Breast epithelium (tissue), 4 donors: ENCODE results near the gene SPATA2. TPM values are rescaled to one million over a fixed set of nuclear protein-coding genes. Genes with fewer than 3 reads are reported as not detected.

ENCODE experiments used
- DNase-seq, 2 donors: peaks; one replicate each; pipeline ENCODE4 v3.0.0-alpha.2; 2019; ENCODE audit warnings: low spot score in 2 of 2
- H3K27ac ChIP-seq, 2 donors: fragments of 200-600 bp; sonication (generic) in 1 of 2; one replicate each; pipeline ENCODE4 v1.5.1; 2016 to 2019; ENCODE audit warnings: mild to moderate bottlenecking in 1 of 2
- H3K27me3 ChIP-seq, 2 donors: fragments of 200-600 bp; sonication (generic) in 1 of 2; one replicate each; pipeline versions ENCODE4 v1.5.1 to v1.6.0; 2017 to 2019; ENCODE audit warnings: control low read depth in 1 of 2, mild to moderate bottlenecking in 1 of 2
- H3K36me3 ChIP-seq: fragments of 200-600 bp; one replicate; pipeline ENCODE4 v1.5.1; 2019
- H3K4me1 ChIP-seq, 2 donors: fragments of 200-600 bp; sonication (generic); one replicate each; pipeline ENCODE4 v1.5.1; 2016 to 2019; ENCODE audit warnings: control low read depth in 1 of 2
- H3K4me3 ChIP-seq, 3 donors: fragments of 200-600 bp; sonication (generic); 1 replicate in 2 of 3; 2 replicates in 1 of 3; pipeline ENCODE4 v1.5.1; 2016 to 2019; ENCODE audit warnings: mild to moderate bottlenecking in 3 of 3, moderate library complexity in 2 of 3
- H3K9me3 ChIP-seq, 2 donors: fragments of 200-600 bp; sonication (generic) in 1 of 2; one replicate each; pipeline ENCODE4 v1.5.1; 2016 to 2019; ENCODE audit warnings: control low read depth in 1 of 2
- CTCF ChIP-seq, 3 donors: fragments of 450-650 bp; IDR thresholded peaks; one replicate each; pipeline ENCODE4 v1.5.1; 2016 to 2017; ENCODE audit warnings: antibody characterized with exemption in 3 of 3, mild to moderate bottlenecking in 3 of 3, moderate library complexity in 3 of 3
- POLR2A ChIP-seq: fragments of 450-650 bp; IDR thresholded peaks from one replicate; pipeline ENCODE4 v1.6.1; 2016; ENCODE audit warnings: antibody characterized with exemption, mild to moderate bottlenecking, moderate library complexity
- POLR2AphosphoS5 ChIP-seq, 3 donors: sonication (generic); formaldehyde crosslinking; IDR thresholded peaks; one replicate each; pipeline ENCODE4 v1.6.1; 2017; ENCODE audit warnings: antibody characterized with exemption in 3 of 3
- intact Hi-C: fragments of 100-400 bp; cut with DNase I; formaldehyde crosslinking; loops from one replicate; pipeline ENCODE4 v1.15.1; 2023; ENCODE audit warnings: low total_unique reads
- total RNA-seq, 3 donors: library from RNA; depleted of rRNA; stranded (reverse); fragments of >200 nt; gene quantifications; one replicate each; pipeline ENCODE4 v1.1.0, GENCODE V29; 2016

SPATA2 gene
- total RNA-seq, 3 donors from 2014 or later: 1.8 to 4.6 (median 4.0) TPM

GRCh38 chr20:49937027-49937929 is 21.9 kb upstream of the SPATA2 start:
- H3K9me3 ChIP-seq: no peaks in the 10 kb centered on the region
- H3K4me3 ChIP-seq: peak overlapping the region; percentile 98 to 100 (median 100)
- TF ChIP-seq POLR2AphosphoS5 (IDR thresholded peaks at IDR 0.05) (no peak), CTCF (IDR thresholded peaks at IDR 0.05) (no peak), POLR2A (no peak)
- intact Hi-C loops: no loop called here
- H3K27me3 ChIP-seq: no peaks in the 10 kb centered on the region
- peak overlapping the region; percentile 96 to 97 for H3K27ac ChIP-seq
- H3K36me3 ChIP-seq: no peaks in the 10 kb centered on the region
- peaks cover 0 to 20% of the 10 kb centered on the region in 2 donors for H3K4me1 ChIP-seq
- no peak for DNase-seq

GRCh38 chr20:49936153-49937026 is 21.1 kb upstream of the SPATA2 start, which contains the start of gene RNF114:
Gene RNF114 (plus strand): TSS chr20:49936397. CDS start chr20:49936413, 16 bp downstream.
- intact Hi-C loops: no loop called here
- H3K4me3 ChIP-seq: peak within 1 kb of the TSS; percentile 98 to 100 (median 100)
- H3K4me1 ChIP-seq: peaks cover 0 to 20% of the 10 kb centered on the region in 2 donors
- peak; percentile 87 for TF ChIP-seq POLR2A
- no peak for TF ChIP-seq CTCF (IDR thresholded peaks at IDR 0.05)
- TF ChIP-seq POLR2AphosphoS5 (IDR thresholded peaks at IDR 0.05): peak; percentile 94 to 99 (median 96)
- H3K27me3 ChIP-seq: no peaks in the 10 kb centered on the region
- H3K27ac ChIP-seq: peak within 1 kb of the TSS; percentile 96 to 97
- H3K36me3 ChIP-seq: no peaks in the 10 kb centered on the region
- H3K9me3 ChIP-seq: no peaks in the 10 kb centered on the region
- DNase-seq: peak; percentile 91 to 92

- DNase-seq: no peak
- H3K36me3 ChIP-seq: no peaks in the 10 kb centered on the region
- no peaks in the 10 kb centered on the region for H3K27me3 ChIP-seq
- H3K27ac ChIP-seq: peak overlapping the region; percentile 33 to 96
- no peaks in the 10 kb centered on the region for H3K9me3 ChIP-seq
- peak overlapping the region; percentile 98 to 100 (median 100) for H3K4me3 ChIP-seq
- TF ChIP-seq CTCF (IDR thresholded peaks at IDR 0.05) (no peak), POLR2A (no peak), POLR2AphosphoS5 (IDR thresholded peaks at IDR 0.05) (no peak)
- H3K4me1 ChIP-seq: peaks cover 0 to 20% of the 10 kb centered on the region in 2 donors
- intact Hi-C loops: loop anchor here (2.0 kb wide), 1 partner anchor 53 kb away; no protein-coding TSS in a partner anchor
These were observed 20.4 kb upstream of the SPATA2 start for GRCh38 chr20:49935746-49936152.

DNA sequence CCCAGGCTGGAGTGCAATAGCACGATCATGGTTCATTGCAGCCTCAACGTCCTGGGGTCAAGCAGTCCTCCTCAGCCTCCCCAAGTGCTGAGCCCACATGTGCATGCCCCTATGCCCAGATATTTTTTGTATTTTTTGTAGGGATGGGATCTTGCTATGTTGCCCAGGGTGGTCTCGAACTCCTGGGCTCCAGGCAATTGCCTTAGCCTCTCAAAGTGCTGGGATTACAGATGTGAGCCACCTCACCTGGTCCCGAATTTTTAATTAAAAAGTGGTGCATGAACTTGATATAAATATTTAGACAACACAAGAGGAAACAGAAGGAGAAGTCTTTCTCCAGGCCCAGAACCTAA is 13.8 kb upstream of the SPATA2 start:
- H3K4me1 ChIP-seq: no peaks in the 10 kb centered on the region
- no peaks in the 10 kb centered on the region for H3K36me3 ChIP-seq
- DNase-seq: no peak
- intact Hi-C loops: no loop called here
- H3K27me3 ChIP-seq: no peaks in the 10 kb centered on the region
- no peak overlapping the region for H3K4me3 ChIP-seq
- H3K27ac ChIP-seq: peak overlapping the region in 1 of 2 donors; percentile 33
- H3K9me3 ChIP-seq: no peaks in the 10 kb centered on the region
- TF ChIP-seq POLR2A: no peak
- no peak for TF ChIP-seq CTCF (IDR thresholded peaks at IDR 0.05)
- TF ChIP-seq POLR2AphosphoS5 (IDR thresholded peaks at IDR 0.05): no peak
